GM18873 (cell line): ENCODE results near the gene INPP5D.
"Not testable (repeated sequence)": the region's sequence is repeated elsewhere in the genome, so short reads cannot be mapped to it uniquely, and the experiment has no call there.

Experiments
- ATAC-seq: cut with Tn5 transposase; IDR thresholded peaks from one replicate; pipeline ENCODE4 v1.9.1; 2021; ENCODE audit warnings: mild to moderate bottlenecking, moderate library complexity, moderate number of reproducible peaks; ENCODE audit not compliant: unreplicated experiment, low FRiP score

The INPP5D gene

DNA sequence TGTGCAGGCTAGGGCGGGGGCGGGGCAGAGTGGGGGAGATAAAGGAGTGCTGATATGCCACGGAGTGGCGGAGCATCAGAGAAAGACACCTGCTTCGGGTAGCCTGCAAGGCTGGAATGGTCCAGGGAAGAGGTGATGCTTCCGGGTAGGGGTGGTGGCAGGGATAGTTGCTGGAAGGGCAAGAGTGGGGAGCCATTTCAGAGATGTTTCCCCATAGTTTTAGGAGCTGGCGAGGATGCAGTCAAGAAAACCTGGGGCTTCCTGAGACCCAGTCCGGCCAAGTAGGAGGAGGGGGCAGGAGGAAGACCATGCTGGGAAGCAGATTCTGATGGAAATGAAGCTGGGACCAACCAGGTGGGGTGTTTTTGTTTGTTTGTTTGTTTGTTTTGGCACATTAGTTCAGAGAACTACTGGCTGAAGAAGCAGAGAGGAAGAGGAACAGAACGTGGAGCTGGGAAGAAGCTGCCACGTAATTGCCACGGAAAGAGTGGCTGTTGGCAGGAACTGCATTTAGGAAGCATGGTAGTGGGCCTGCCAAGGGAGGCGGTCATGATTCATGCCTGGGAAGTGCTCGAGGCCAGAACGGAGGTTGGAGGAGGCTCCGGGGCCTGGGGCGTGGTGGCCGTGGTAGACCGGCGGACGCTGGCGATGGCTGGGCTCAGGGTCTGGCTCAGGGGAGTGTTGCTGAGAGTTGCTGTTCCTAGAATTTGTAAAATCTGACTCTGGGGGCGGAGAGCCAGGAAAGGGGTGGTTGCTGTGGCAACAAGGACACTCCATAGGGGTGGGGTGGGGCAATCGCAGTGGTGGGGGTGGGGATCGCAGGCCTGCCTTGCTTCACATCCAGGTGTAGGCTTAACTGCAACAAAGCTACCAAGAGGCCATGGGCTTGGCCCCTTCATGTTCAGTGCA lies 8.6 kb upstream of the INPP5D start:
- ATAC-seq, result no peak

DNA sequence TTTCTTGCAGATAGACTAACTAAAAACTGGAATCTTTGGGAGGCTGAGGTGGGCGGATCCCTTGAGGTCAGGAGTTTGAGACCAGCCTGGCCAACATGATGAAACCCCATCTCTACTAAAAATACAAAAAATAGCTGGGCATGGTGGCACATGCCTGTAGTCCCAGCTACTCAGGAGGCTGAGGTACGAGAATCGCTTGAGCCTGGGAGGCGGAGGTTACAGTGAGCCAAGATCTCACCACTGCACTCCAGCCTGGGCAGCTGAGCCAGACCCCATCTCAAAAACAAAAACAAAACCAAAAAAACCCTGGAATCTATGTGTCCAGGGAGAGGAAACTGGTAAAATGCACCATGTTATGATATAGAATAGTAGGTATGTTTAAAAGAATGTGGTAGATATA lies 7.6 kb upstream of the INPP5D start:
- not testable (repeated sequence) for ATAC-seq

- no peak for ATAC-seq
Measured at GRCh38 chr2:233053928-233054784, 6.0 kb upstream of the INPP5D start.

GRCh38 chr2:233055362-233055761 lies 4.8 kb upstream of the INPP5D start:
- ATAC-seq, result no peak

- no peak for ATAC-seq
Measured at GRCh38 chr2:233056961-233057605, 3.1 kb upstream of the INPP5D start.

- ATAC-seq, result no peak
Measured at GRCh38 chr2:233058717-233059546, 1.2 kb upstream of the INPP5D start.

DNA sequence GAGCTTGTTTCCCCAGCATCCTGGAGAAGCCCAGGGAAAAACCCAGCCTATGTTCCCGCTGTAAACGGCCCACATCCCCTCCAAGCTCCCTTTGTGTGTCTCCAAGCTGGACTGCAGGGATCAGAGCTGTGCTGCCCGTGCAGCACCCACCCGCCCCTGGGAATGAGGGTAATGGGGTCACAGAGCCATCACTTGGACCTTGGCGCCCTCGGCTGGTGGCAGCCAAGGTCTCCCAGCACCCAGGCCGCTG lies 670 bp upstream of the INPP5D start:
- no peak for ATAC-seq

DNA sequence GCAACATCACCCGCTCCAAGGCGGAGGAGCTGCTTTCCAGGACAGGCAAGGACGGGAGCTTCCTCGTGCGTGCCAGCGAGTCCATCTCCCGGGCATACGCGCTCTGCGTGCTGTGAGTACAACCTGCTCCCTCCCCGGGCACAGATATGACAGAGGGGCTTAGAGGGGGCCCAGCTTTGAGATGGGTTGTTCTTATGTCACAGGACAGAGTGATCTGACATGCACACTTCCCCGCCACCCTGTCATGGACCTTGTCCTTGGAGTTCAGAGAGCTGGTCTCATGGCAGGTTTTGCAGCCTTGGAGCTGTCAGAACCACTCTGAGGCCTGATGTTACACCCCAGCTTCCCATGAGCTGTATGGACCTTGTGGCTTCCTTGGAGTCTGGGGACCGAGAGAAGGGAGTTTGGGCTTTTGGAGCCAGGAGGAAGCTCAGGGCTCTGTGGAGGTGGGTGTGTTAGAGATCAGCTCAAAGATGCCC lies 398 bp downstream of the INPP5D start:
- ATAC-seq, result no peak

DNA sequence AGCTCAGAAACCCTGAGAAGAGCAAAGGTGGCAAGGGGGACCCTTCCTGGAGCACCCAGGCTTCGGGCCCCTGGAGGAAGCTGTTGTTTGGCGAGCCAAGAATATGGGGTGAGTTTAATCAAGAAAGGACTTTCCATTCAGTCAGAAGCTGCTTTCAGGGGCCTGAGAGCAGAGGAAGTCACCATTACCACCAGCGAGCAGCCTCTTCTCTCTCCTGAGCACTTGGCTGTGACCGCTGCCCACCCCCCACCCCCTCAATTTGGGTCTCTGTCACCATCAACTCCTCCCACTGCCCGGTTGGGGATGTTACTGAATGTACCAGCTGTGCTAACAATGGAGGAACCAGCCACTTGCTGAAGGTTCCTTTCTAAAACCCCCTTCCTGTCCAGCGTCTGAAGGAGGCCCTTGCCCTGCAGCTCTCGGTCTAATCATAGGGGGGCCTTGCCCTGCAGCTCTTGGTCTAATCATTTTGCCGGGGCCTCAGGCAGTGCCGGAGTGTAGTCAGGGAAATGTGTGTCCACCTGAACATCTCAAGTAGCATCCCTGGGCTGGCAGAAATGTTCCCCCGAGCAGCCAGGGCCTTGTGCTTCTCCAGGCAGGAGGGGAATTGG lies 943 bp downstream of the INPP5D start:
- ATAC-seq, result no peak

DNA sequence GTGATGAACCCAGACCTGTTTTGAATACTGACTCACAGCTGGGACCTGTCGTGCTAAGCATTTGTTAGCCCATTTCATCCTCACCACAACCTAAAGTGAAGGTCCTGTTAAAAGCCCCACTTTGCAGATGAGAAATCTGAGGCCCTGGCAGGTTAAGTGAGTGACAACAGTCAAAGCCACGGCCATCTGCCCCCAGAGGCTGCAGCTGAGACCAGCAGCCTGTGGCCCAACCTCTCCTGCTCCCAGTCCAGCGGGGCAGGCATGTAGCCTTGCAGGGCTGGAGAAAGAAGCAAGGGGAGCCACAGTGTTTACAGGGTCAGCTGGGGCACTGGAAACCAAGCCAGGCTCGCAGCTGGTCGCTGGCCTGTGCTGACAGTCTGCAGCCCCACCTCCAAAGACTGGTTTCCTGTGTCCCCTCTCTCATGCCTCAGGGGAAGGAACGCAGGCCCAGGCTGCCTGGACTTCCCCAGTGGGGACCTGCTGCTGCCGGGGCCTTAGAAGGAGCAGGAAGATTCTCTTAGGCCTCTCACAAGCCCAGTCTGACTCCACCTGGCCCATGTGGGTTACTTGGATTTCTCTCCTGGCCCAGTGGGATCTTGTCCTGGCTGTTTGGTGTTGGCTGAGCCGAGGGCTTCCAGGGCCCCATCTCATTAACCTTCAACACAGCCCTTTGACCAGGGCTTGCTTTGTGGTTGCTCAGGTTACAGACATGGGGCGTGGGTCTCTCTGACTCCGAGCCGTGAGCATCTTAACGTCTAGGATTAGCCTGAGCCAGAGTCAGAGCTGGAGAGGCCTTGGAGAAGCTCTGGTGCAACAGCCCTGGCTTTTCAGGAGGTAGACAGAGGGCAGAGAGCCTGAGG lies 1.7 kb downstream of the INPP5D start:
- ATAC-seq, result no peak

- ATAC-seq, result no peak
Measured at GRCh38 chr2:233062451-233062850, 2.3 kb downstream of the INPP5D start.

DNA sequence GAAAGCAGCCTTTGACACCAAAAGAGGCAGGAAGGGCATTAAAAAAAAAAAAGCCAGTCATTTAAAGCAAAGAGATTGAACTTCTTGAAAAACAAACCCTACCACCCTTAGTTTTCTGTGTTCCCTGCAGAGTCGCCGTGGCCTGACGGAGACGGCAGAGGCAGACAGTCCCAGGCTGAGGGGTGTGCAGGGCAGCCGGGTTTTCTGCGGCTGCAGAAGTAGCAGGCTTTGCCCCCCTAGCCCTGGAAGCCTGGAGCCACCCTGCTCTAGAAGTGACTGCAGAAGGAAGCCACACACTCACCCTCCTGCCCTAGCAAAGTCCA lies 2.8 kb downstream of the INPP5D start:
- ATAC-seq, result no peak

- peak; percentile 39 for ATAC-seq
Measured at GRCh38 chr2:233063269-233063975, 3.3 kb downstream of the INPP5D start.

DNA sequence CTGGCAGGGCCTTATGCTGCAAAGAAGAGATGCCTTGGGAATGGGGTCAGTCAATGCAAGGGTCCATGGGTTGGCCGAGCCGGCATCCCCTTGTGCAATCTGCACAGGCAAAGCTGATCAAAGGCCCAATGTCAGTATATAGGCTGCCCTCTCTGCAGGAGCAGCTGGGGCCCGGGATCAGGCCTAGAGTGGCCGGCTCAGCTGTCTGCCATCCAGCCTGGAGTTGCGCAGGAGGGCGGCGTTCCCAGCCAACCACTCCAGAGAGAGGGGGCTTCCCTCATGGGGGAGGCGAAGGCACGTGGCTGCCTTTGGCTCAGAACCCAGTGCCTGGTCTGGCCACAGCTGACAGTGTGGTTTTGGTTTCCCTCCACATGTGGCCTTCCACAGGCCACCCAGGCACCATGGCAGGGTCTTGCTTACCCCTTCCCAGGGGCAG lies 3.9 kb downstream of the INPP5D start:
- no peak for ATAC-seq

- ATAC-seq, result no peak
Measured at GRCh38 chr2:233064530-233065199, 4.5 kb downstream of the INPP5D start.

GRCh38 chr2:233065200-233065589 lies 5.1 kb downstream of the INPP5D start:
- ATAC-seq, result not testable (repeated sequence)

- ATAC-seq, result no peak
Measured at GRCh38 chr2:233065954-233066470, 5.9 kb downstream of the INPP5D start.
